ENCODE measurements around the gene ADAM19.

GRCh38 chr5:157496864-157497263 lies 78.7 kb downstream of the ADAM19 start:
- TF ChIP-seq CTCF (IDR thresholded peaks at IDR 0.05), result no peak
- no peak for TF ChIP-seq POLR2A (IDR thresholded peaks at IDR 0.05)

All from ovary (tissue), 3 donors.